Endothelial cell of umbilical vein (primary cell): ENCODE measurements around the gene ZP2. TPM values are rescaled to one million over a fixed set of nuclear protein-coding genes. Genes with fewer than 3 reads are reported as not detected.

ENCODE experiments used
- BruUV-seq: library from RNA; stranded (reverse); fragments of 400-500 nt; replicated peaks from 2 replicates; lab custom pipeline; 2021; lab: Mats Ljungman, UMichigan
- CTCF ChIA-PET: fragments of 300-600, 350-600 bp; sonication (Branson Sonifier 250); formaldehyde crosslinking; loops from one replicate; lab custom pipeline; 2021; ENCODE audit warnings: antibody characterized with exemption, inconsistent platforms; lab: Charles Lee
- POLR2A ChIA-PET: fragments of 300-600, 350-600 bp; sonication (Branson Sonifier 250); formaldehyde crosslinking; loops from one replicate; lab custom pipeline; 2021; ENCODE audit warnings: antibody characterized with exemption, inconsistent platforms; lab: Charles Lee
- DNase-seq: peaks from one replicate; pipeline ENCODE4 v3.0.0-alpha.2; 2011; ENCODE audit warnings: low read depth, low spot score
- FAIRE-seq: peaks from 2 replicates; lab custom pipeline; 2011; peaks lifted over from hg19 to GRCh38; lab: Jason Lieb, UNC
- H2AFZ ChIP-seq: 2 replicates; pipeline ENCODE4 v1.6.0; 2012; ENCODE audit warnings: low read depth, low read length, control low read depth, inconsistent platforms
- H3K27ac ChIP-seq: 2 replicates; pipeline ENCODE4 v1.5.1; 2011; ENCODE audit warnings: low read depth, mild to moderate bottlenecking, control low read depth, low read length, moderate library complexity; ENCODE audit not compliant: insufficient read depth
- H3K27me3 ChIP-seq, 2 experiments: 2 replicates each; pipeline versions ENCODE4 v1.6.0 to v1.6.1; 2011; ENCODE audit warnings: low read length in 2 of 2, mixed read lengths in 1 of 2; ENCODE audit not compliant: control insufficient read depth in 2 of 2, insufficient read depth in 2 of 2
- H3K36me3 ChIP-seq, 2 experiments: 2 replicates in 1 of 2; 3 replicates in 1 of 2; pipeline ENCODE4 v1.5.1; 2011; ENCODE audit warnings: low read length in 2 of 2, mild to moderate bottlenecking in 1 of 2, moderate library complexity in 1 of 2; ENCODE audit not compliant: control insufficient read depth in 2 of 2, insufficient read depth in 2 of 2; ENCODE audit errors: extremely low read depth in 1 of 2
- H3K4me1 ChIP-seq: 3 replicates; pipeline ENCODE4 v1.5.1; 2011; ENCODE audit warnings: mild to moderate bottlenecking, low read length; ENCODE audit not compliant: control insufficient read depth, insufficient read depth; ENCODE audit errors: extremely low read depth
- H3K4me2 ChIP-seq: 2 replicates; pipeline ENCODE4 v1.6.1; 2011; ENCODE audit warnings: low read length, control low read depth, mixed read lengths; ENCODE audit not compliant: insufficient read depth
- H3K4me3 ChIP-seq, 3 experiments: fragments of 200-600 bp in 1 of 3; sonication (generic), shearing (Covaris generic) in 1 of 3; replicated peaks in 1 of 3; 2 replicates each; pipeline ENCODE4 v1.5.1; 2011 to 2016; ENCODE audit warnings: control low read depth in 3 of 3, low read length in 3 of 3, mild to moderate bottlenecking in 2 of 3, inconsistent platforms in 1 of 3, low read depth in 1 of 3, moderate library complexity in 1 of 3; ENCODE audit not compliant: insufficient read depth in 1 of 3
- H3K79me2 ChIP-seq: 2 replicates; pipeline ENCODE4 v1.6.0; 2012; ENCODE audit warnings: low read length, inconsistent platforms; ENCODE audit not compliant: control insufficient read depth, insufficient read depth
- H3K9ac ChIP-seq: replicated peaks from 2 replicates; pipeline ENCODE3; 2011; ENCODE audit warnings: low read length, control low read depth; ENCODE audit not compliant: insufficient read depth; ENCODE audit errors: extremely low read depth
- H3K9me1 ChIP-seq: replicated peaks from 3 replicates; pipeline ENCODE4 v1.6.0; 2011; ENCODE audit warnings: mild to moderate bottlenecking, low read length; ENCODE audit not compliant: control insufficient read depth, insufficient read depth; ENCODE audit errors: extremely low read depth
- H3K9me3 ChIP-seq: replicated peaks from 2 replicates; pipeline ENCODE4 v1.5.1; 2012; ENCODE audit warnings: low read length, inconsistent platforms; ENCODE audit not compliant: control insufficient read depth, insufficient read depth
- H4K20me1 ChIP-seq: replicated peaks from 2 replicates; pipeline ENCODE3; 2011; ENCODE audit warnings: mild to moderate bottlenecking, low read length; ENCODE audit not compliant: control insufficient read depth, insufficient read depth; ENCODE audit errors: extremely low read depth
- EZH2 ChIP-seq: IDR thresholded peaks from 2 replicates; pipeline ENCODE4 v1.6.1; 2012; ENCODE audit warnings: borderline replicate concordance, low read depth, mild to moderate bottlenecking, moderate library complexity, low read length, inconsistent platforms; ENCODE audit not compliant: severe bottlenecking
- FOS ChIP-seq: IDR thresholded peaks from 2 replicates; pipeline ENCODE4 v1.6.1; 2011; ENCODE audit warnings: mild to moderate bottlenecking, low read length, moderate library complexity, borderline replicate concordance; ENCODE audit not compliant: insufficient read depth
- GATA2 ChIP-seq: IDR thresholded peaks from 2 replicates; pipeline ENCODE4 v1.7.0; 2011; ENCODE audit warnings: low read depth, mild to moderate bottlenecking, moderate library complexity, mixed read lengths, low read length; ENCODE audit not compliant: insufficient read length, insufficient read depth
- JUN ChIP-seq: IDR thresholded peaks from 2 replicates; pipeline ENCODE4 v1.6.1; 2011; ENCODE audit warnings: borderline replicate concordance, low read depth; ENCODE audit not compliant: insufficient read length, insufficient read depth
- MYC ChIP-seq: IDR thresholded peaks from one replicate; pipeline ENCODE4 v1.6.1; 2011; ENCODE audit warnings: mild to moderate bottlenecking, low read depth, low read length
- POLR2A ChIP-seq: IDR thresholded peaks from 2 replicates; pipeline ENCODE4 v1.6.1; 2012; ENCODE audit warnings: low read depth, mild to moderate bottlenecking, control low read depth, low read length
- POLR2AphosphoS5 ChIP-seq: IDR thresholded peaks from 2 replicates; pipeline ENCODE4 v1.6.1; 2012; ENCODE audit warnings: low read depth, mild to moderate bottlenecking, control low read depth, low read length, moderate library complexity; ENCODE audit not compliant: insufficient read depth
- dilution Hi-C: fragments of 300-500 bp; cut with MboI; formaldehyde crosslinking; loops from one replicate; pipeline ENCODE4 v1.15.0; 2019; ENCODE audit warnings: low sequenced_read_pairs; ENCODE audit not compliant: extremely low pct_ligation_motif_present
- intact Hi-C: fragments of 100-400 bp; cut with micrococcal nuclease; formaldehyde crosslinking; loops from one replicate; pipeline ENCODE4 v1.10.0; 2022
- polyA plus RNA-seq, 4 experiments: library from polyadenylated mRNA; depleted of rRNA in 3 of 4; stranded (reverse) in 3 of 4; unstranded in 1 of 4; fragments of >200 nt; gene quantifications; 2 replicates each; pipeline versions ENCODE4 v1.2.1 to v1.2.3, GENCODE V29; 2011 to 2012; ENCODE audit warnings: missing spikeins in 1 of 4
- total RNA-seq: library from RNA; stranded (reverse); gene quantifications from 2 replicates; pipeline ENCODE4 v1.2.3, GENCODE V29; 2021
- TF ChIP-seq, protein P1 (sequence below), 2 donors: IDR thresholded peaks; 1 replicate in 1 of 2; 2 replicates in 1 of 2; pipeline ENCODE4 v1.5.1; 2011; ENCODE audit warnings: low read length in 2 of 2, mild to moderate bottlenecking in 2 of 2, moderate library complexity in 2 of 2, control low read depth in 1 of 2, inconsistent platforms in 1 of 2, low read depth in 1 of 2; ENCODE audit not compliant: insufficient read depth in 1 of 2; ENCODE audit errors: extremely low read depth in 1 of 2
- TF ChIP-seq, protein P2 (sequence below): IDR thresholded peaks from 2 replicates; pipeline ENCODE4 v1.6.1; 2011; ENCODE audit not compliant: insufficient read depth, insufficient read length

ZP2 gene
- total and polyA plus RNA-seq, 2 donors (not counting 3 experiments of a cell fraction or from before 2014, with no cell fraction given): not detected

DNA sequence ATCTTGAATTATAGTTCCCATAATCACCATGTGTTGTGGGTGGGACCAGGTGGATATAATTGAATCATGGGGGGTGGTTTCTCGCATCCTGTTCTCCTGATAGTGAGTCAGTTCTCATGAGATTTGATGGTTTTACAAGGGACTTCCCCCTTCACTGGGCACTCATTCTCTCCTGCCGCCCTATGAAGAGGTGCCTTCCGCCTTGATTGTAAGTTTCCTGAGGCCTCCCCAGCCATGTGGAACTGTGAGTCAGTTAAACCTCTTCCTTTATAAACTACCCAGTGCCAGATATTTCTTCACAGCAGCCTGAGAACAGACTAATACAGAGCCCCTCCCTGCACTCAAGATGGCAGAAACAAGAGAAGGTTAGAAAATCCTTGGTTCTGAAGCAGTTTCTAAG lies 26.5 kb downstream of the ZP2 start:
- no peak for DNase-seq
- no peak overlapping the region for H2AFZ ChIP-seq
- peaks cover 11% of the 10 kb centered on the region for H3K4me1 ChIP-seq
- no peak overlapping the region for H3K9ac ChIP-seq
- no peaks in the 10 kb centered on the region for H3K27me3 ChIP-seq
- dilution Hi-C loops: no loop called here
- BruUV-seq: no TSS peak
- H3K79me2 ChIP-seq: no peaks in the 10 kb centered on the region
- no peaks in the 10 kb centered on the region for H3K9me3 ChIP-seq
- intact Hi-C loops: no loop called here
- POLR2A ChIA-PET: no interaction called here
- CTCF ChIA-PET: interaction anchor here (4.5 to 5.8 kb wide), 2 partner anchors 28 to 117 kb away, joined by 30 to 132 read pairs; no protein-coding TSS in a partner anchor
- H3K4me3 ChIP-seq: no peak overlapping the region
- no peak for TF ChIP-seq POLR2AphosphoS5
- no peak for TF ChIP-seq FOS
- TF ChIP-seq, protein P1, sequence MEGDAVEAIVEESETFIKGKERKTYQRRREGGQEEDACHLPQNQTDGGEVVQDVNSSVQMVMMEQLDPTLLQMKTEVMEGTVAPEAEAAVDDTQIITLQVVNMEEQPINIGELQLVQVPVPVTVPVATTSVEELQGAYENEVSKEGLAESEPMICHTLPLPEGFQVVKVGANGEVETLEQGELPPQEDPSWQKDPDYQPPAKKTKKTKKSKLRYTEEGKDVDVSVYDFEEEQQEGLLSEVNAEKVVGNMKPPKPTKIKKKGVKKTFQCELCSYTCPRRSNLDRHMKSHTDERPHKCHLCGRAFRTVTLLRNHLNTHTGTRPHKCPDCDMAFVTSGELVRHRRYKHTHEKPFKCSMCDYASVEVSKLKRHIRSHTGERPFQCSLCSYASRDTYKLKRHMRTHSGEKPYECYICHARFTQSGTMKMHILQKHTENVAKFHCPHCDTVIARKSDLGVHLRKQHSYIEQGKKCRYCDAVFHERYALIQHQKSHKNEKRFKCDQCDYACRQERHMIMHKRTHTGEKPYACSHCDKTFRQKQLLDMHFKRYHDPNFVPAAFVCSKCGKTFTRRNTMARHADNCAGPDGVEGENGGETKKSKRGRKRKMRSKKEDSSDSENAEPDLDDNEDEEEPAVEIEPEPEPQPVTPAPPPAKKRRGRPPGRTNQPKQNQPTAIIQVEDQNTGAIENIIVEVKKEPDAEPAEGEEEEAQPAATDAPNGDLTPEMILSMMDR (IDR thresholded peaks at IDR 0.05; ENCODE audit: extremely low read depth in 1 of 2, insufficient read depth in 1 of 2, low read depth in 1 of 2, low read length in 2 of 2): no peak
- TF ChIP-seq, protein P2, sequence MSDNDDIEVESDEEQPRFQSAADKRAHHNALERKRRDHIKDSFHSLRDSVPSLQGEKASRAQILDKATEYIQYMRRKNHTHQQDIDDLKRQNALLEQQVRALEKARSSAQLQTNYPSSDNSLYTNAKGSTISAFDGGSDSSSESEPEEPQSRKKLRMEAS: no peak
- no peak for TF ChIP-seq GATA2
- no peak for TF ChIP-seq MYC
- no peak for TF ChIP-seq EZH2
- no peak for TF ChIP-seq POLR2A
- TF ChIP-seq JUN: no peak
- H3K36me3 ChIP-seq: peaks cover 0 to 7% of the 10 kb centered on the region in 2 experiments
- FAIRE-seq: no peak
- no peaks in the 10 kb centered on the region for H4K20me1 ChIP-seq
- no peaks in the 10 kb centered on the region for H3K9me1 ChIP-seq
- H3K27ac ChIP-seq: no peak overlapping the region
- no peak overlapping the region for H3K4me2 ChIP-seq
